HEK293 (cell line): Measurements from ENCODE around the gene ZNF223.

Experiments used
- GLI2 ChIP-seq: fragments of 450-650 bp; formaldehyde crosslinking; IDR thresholded peaks from 2 replicates; pipeline ENCODE4; 2017; ENCODE audit warnings: missing biosample characterization, missing genetic modification characterization, low read depth, borderline replicate concordance
- GLIS1 ChIP-seq: fragments of 450-650 bp; formaldehyde crosslinking; IDR thresholded peaks from 2 replicates; pipeline ENCODE4 v1.5.1; 2016; ENCODE audit warnings: missing biosample characterization, missing genetic modification characterization
- HOXC10 ChIP-seq: sonication (generic); formaldehyde crosslinking; IDR thresholded peaks from 2 replicates; pipeline ENCODE4 v1.8.1; 2023; ENCODE audit warnings: mild to moderate bottlenecking, missing genetic modification reagents
- KLF1 ChIP-seq: fragments of 450-650 bp; formaldehyde crosslinking; IDR thresholded peaks from 2 replicates; pipeline ENCODE4 v1.5.1; 2016; ENCODE audit warnings: missing biosample characterization, missing genetic modification characterization
- KLF9 ChIP-seq: fragments of 450-650 bp; formaldehyde crosslinking; IDR thresholded peaks from 2 replicates; pipeline ENCODE4 v1.5.1; 2016; ENCODE audit warnings: missing biosample characterization, missing genetic modification characterization, low read depth
- REPIN1 ChIP-seq: fragments of 450-650 bp; formaldehyde crosslinking; IDR thresholded peaks from 2 replicates; pipeline ENCODE4 v1.5.1; 2017; ENCODE audit warnings: missing biosample characterization, missing genetic modification characterization, low read depth
- SALL2 ChIP-seq: fragments of 450-650 bp; formaldehyde crosslinking; IDR thresholded peaks from 2 replicates; pipeline ENCODE4 v1.5.0; 2017; ENCODE audit warnings: missing biosample characterization, mild to moderate bottlenecking, missing genetic modification characterization, borderline replicate concordance
- SETDB1 ChIP-seq: IDR thresholded peaks from one replicate; pipeline ENCODE4 v1.6.1; 2017; ENCODE audit warnings: mild to moderate bottlenecking, low read length, moderate library complexity, mixed read lengths; ENCODE audit not compliant: insufficient read length
- ZFP37 ChIP-seq: fragments of 450-650 bp; formaldehyde crosslinking; IDR thresholded peaks from 2 replicates; pipeline ENCODE4 v1.5.1; 2016; ENCODE audit warnings: missing biosample characterization, missing genetic modification characterization
- ZNF169 ChIP-seq: fragments of 450-650 bp; formaldehyde crosslinking; IDR thresholded peaks from 2 replicates; pipeline ENCODE4 v1.5.1; 2016; ENCODE audit warnings: missing biosample characterization, missing genetic modification characterization
- ZNF23 ChIP-seq: fragments of 450-650 bp; formaldehyde crosslinking; IDR thresholded peaks from 2 replicates; pipeline ENCODE4 v1.5.1; 2016; ENCODE audit warnings: missing biosample characterization, missing genetic modification characterization, borderline replicate concordance
- ZNF311 ChIP-seq: fragments of 450-650 bp; formaldehyde crosslinking; IDR thresholded peaks from 2 replicates; pipeline ENCODE4 v1.5.1; 2017; ENCODE audit warnings: missing biosample characterization, missing genetic modification characterization, borderline replicate concordance
- ZNF423 ChIP-seq: fragments of 450-650 bp; formaldehyde crosslinking; IDR thresholded peaks from 2 replicates; pipeline ENCODE4 v1.5.1; 2016; ENCODE audit warnings: missing biosample characterization, missing genetic modification characterization
- ZNF426 ChIP-seq: fragments of 450-650 bp; formaldehyde crosslinking; IDR thresholded peaks from 2 replicates; pipeline ENCODE4 v1.5.1; 2017; ENCODE audit warnings: missing biosample characterization, missing genetic modification characterization, mild to moderate bottlenecking, inconsistent platforms, moderate library complexity
- ZNF473 ChIP-seq: fragments of 450-650 bp; formaldehyde crosslinking; IDR thresholded peaks from 2 replicates; pipeline ENCODE4 v1.5.1; 2017; ENCODE audit warnings: missing biosample characterization, missing genetic modification characterization
- ZNF548 ChIP-seq: fragments of 450-650 bp; formaldehyde crosslinking; IDR thresholded peaks from 2 replicates; pipeline ENCODE4 v1.5.1; 2016; ENCODE audit warnings: missing biosample characterization, missing genetic modification characterization
- ZNF555 ChIP-seq: fragments of 450-650 bp; formaldehyde crosslinking; conservative IDR thresholded peaks from 2 replicates; pipeline ENCODE4 v1.5.1; 2017; ENCODE audit warnings: missing biosample characterization, mild to moderate bottlenecking, missing genetic modification characterization, inconsistent platforms
- ZNF571 ChIP-seq: fragments of 450-650 bp; formaldehyde crosslinking; IDR thresholded peaks from 2 replicates; pipeline ENCODE4 v1.5.0; 2017; ENCODE audit warnings: missing biosample characterization, missing genetic modification characterization
- ZNF596 ChIP-seq: fragments of 450-650 bp; IDR thresholded peaks from 2 replicates; pipeline ENCODE4 v1.5.0; 2018; ENCODE audit warnings: missing biosample characterization, mild to moderate bottlenecking, missing genetic modification characterization, moderate library complexity
- ZNF692 ChIP-seq: fragments of 450-650 bp; formaldehyde crosslinking; IDR thresholded peaks from 2 replicates; pipeline ENCODE4 v1.5.1; 2016; ENCODE audit warnings: missing biosample characterization, missing genetic modification characterization
- ZNF76 ChIP-seq: fragments of 450-650 bp; formaldehyde crosslinking; IDR thresholded peaks from 2 replicates; pipeline ENCODE4; 2016; ENCODE audit warnings: low read depth, missing biosample characterization, missing genetic modification characterization, borderline replicate concordance
- ZNF785 ChIP-seq: fragments of 450-650 bp; formaldehyde crosslinking; IDR thresholded peaks from 2 replicates; pipeline ENCODE4 v1.5.1; 2016; ENCODE audit warnings: missing biosample characterization, missing genetic modification characterization
- ZSCAN4 ChIP-seq: fragments of 450-650 bp; formaldehyde crosslinking; IDR thresholded peaks from 2 replicates; pipeline ENCODE4 v1.5.1; 2017; ENCODE audit warnings: missing biosample characterization, missing genetic modification characterization
- ZSCAN5A ChIP-seq: fragments of 450-650 bp; formaldehyde crosslinking; IDR thresholded peaks from 2 replicates; pipeline ENCODE4 v1.5.1; 2016; ENCODE audit warnings: missing biosample characterization, missing genetic modification characterization
- TF ChIP-seq, protein P1 (sequence below): fragments of 450-650 bp; formaldehyde crosslinking; IDR thresholded peaks from 2 replicates; pipeline ENCODE4 v1.5.1; 2016; ENCODE audit warnings: missing biosample characterization, missing genetic modification characterization
- TF ChIP-seq, protein P2 (sequence below): fragments of 450-650 bp; formaldehyde crosslinking; IDR thresholded peaks from 2 replicates; pipeline ENCODE4 v1.5.1; 2016; ENCODE audit warnings: missing biosample characterization, missing genetic modification characterization
- TF ChIP-seq, protein P3 (sequence below): fragments of 450-650 bp; formaldehyde crosslinking; IDR thresholded peaks from 2 replicates; pipeline ENCODE4; 2016; ENCODE audit warnings: missing biosample characterization, missing genetic modification characterization
- TF ChIP-seq, protein P4 (sequence below): fragments of 450-650 bp; formaldehyde crosslinking; IDR thresholded peaks from 2 replicates; pipeline ENCODE4 v1.5.1; 2016; ENCODE audit warnings: missing biosample characterization, missing genetic modification characterization

The ZNF223 gene

GRCh38 chr19:44050740-44051649, 841 bp upstream of the ZNF223 start (continued):
- TF ChIP-seq ZNF555 (no peak), ZNF596 (tag by site-specific recombination) (no peak), ZNF23 (tag by site-specific recombination) (no peak), ZNF692 (tag by site-specific recombination) (no peak), ZFP37 (peak; percentile 40; the same call in 1 of the 2 replicates), ZNF548 (tag by site-specific recombination) (0 out of 2 replicates have a peak, but pooled peaks have one; percentile 11), HOXC10 (CRISPR knock-in tag) (no peak), ZNF571 (tag by site-specific recombination) (no peak), ZNF473 (tag by site-specific recombination) (no peak), GLI2 (tag by site-specific recombination) (no peak), ZNF169 (tag by site-specific recombination) (no peak), ZNF785 (tag by site-specific recombination) (no peak), ZSCAN5A (tag by site-specific recombination) (no peak), ZNF76 (tag by site-specific recombination) (no peak), KLF9 (no peak), KLF1 (no peak), SETDB1 (no peak), ZNF426 (tag by site-specific recombination) (no peak), ZNF423 (tag by site-specific recombination) (no peak), REPIN1 (no peak), GLIS1 (tag by site-specific recombination) (no peak), SALL2 (tag by site-specific recombination) (no peak), ZNF311 (tag by site-specific recombination) (no peak), ZSCAN4 (tag by site-specific recombination) (0 out of 2 replicates have a peak, but pooled peaks have one; percentile 14)
- TF ChIP-seq, protein P1, sequence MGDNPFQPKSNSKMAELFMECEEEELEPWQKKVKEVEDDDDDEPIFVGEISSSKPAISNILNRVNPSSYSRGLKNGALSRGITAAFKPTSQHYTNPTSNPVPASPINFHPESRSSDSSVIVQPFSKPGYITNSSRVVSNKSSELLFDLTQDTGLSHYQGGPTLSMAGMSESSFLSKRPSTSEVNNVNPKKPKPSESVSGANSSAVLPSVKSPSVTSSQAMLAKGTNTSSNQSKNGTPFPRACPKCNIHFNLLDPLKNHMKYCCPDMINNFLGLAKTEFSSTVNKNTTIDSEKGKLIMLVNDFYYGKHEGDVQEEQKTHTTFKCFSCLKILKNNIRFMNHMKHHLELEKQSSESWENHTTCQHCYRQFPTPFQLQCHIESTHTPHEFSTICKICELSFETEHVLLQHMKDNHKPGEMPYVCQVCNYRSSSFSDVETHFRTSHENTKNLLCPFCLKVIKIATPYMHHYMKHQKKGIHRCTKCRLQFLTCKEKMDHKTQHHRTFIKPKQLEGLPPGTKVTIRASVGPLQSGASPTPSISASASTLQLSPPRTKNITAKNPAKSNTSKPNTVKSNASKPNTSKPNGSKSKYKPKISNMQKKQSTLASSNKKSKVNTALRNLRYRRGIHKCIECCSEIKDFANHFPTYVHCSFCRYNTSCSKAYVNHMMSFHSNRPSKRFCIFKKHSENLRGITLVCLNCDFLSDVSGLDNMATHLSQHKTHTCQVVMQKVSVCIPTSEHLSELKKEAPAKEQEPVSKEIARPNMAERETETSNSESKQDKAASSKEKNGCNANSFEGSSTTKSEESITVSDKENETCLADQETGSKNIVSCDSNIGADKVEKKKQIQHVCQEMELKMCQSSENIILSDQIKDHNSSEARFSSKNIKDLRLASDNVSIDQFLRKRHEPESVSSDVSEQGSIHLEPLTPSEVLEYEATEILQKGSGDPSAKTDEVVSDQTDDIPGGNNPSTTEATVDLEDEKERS (tag by site-specific recombination): 0 out of 2 replicates have a peak, but pooled peaks have one; percentile 45
- TF ChIP-seq, protein P2, sequence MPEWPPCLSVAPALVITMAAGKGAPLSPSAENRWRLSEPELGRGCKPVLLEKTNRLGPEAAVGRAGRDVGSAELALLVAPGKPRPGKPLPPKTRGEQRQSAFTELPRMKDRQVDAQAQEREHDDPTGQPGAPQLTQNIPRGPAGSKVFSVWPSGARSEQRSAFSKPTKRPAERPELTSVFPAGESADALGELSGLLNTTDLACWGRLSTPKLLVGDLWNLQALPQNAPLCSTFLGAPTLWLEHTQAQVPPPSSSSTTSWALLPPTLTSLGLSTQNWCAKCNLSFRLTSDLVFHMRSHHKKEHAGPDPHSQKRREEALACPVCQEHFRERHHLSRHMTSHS (tag by site-specific recombination): no peak
- TF ChIP-seq, protein P3, sequence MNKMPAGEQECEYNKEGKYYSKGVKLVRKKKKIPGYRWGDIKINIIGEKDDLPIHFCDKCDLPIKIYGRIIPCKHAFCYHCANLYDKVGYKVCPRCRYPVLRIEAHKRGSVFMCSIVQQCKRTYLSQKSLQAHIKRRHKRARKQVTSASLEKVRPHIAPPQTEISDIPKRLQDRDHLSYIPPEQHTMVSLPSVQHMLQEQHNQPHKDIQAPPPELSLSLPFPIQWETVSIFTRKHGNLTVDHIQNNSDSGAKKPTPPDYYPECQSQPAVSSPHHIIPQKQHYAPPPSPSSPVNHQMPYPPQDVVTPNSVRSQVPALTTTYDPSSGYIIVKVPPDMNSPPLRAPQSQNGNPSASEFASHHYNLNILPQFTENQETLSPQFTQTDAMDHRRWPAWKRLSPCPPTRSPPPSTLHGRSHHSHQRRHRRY: no peak
- TF ChIP-seq, protein P4, sequence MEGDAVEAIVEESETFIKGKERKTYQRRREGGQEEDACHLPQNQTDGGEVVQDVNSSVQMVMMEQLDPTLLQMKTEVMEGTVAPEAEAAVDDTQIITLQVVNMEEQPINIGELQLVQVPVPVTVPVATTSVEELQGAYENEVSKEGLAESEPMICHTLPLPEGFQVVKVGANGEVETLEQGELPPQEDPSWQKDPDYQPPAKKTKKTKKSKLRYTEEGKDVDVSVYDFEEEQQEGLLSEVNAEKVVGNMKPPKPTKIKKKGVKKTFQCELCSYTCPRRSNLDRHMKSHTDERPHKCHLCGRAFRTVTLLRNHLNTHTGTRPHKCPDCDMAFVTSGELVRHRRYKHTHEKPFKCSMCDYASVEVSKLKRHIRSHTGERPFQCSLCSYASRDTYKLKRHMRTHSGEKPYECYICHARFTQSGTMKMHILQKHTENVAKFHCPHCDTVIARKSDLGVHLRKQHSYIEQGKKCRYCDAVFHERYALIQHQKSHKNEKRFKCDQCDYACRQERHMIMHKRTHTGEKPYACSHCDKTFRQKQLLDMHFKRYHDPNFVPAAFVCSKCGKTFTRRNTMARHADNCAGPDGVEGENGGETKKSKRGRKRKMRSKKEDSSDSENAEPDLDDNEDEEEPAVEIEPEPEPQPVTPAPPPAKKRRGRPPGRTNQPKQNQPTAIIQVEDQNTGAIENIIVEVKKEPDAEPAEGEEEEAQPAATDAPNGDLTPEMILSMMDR: no peak
